HG03342 (cell line): ENCODE results near the gene VEPH1.
"Not testable (repeated sequence)": the region's sequence is repeated elsewhere in the genome, so short reads cannot be mapped to it uniquely, and the experiment has no call there.

Experiments used
- ATAC-seq: cut with Tn5 transposase; IDR thresholded peaks from one replicate; pipeline ENCODE4 v1.9.1; 2021; ENCODE audit warnings: mild to moderate bottlenecking, moderate library complexity; ENCODE audit not compliant: unreplicated experiment

VEPH1 gene

DNA sequence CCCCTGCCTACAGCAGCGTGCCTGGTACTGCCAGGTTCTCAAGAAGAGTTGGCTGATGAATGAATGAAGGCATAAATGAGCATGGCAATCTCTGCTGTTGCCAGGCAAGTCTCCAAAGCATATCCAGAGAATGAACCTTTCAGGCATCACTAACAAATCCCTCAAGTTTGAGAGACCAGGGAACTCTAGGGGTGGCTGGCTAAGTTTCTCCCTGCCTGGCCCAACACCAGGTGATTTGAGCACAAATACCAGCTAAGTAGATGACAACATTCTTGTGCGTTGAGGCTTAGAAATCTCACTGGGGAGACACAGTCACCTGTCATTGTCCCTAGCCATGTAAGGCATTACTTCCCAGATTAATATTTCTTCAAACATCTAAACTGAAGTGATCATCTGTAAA is 147.9 kb downstream of the VEPH1 start:
- no peak for ATAC-seq

DNA sequence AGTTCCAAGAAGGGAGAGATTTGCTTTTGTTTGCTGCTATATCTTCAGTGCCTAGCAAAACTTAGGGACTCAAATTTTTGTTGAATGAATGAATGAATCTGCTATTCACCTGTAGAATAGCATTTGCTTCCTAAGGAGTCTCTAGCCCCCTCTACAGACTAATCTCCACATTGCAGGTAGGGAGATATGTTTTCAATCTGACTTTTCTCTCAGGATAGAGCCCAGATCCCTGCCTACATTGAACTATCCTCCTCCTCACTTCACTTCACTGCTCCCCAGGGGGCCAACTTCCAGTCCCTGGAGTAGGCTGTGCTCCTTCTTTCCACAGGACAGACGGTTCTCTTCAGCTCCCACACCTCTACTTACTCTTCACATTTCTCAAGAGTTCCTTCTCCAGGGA is 148.5 kb downstream of the VEPH1 start:
- peak; percentile 60 for ATAC-seq

DNA sequence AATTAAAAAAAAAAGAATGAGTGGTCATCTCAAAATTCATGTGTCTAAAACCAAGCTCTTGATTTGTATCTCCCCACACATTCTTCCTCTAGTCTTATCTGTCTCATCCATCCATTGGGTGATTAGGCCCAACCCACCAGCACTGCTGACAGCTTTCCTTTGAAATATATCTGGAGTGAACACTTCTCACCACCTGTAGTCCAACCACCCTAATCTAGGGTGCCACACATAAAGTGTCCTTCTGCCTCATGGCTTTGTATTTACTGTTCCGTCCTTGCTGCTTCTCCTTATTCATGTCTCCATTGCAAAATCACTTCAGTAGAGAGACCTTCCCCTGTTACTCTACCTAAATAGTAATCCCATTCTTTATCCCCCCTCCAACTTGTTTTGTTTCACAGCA is 149.0 kb downstream of the VEPH1 start:
- ATAC-seq = no peak

DNA sequence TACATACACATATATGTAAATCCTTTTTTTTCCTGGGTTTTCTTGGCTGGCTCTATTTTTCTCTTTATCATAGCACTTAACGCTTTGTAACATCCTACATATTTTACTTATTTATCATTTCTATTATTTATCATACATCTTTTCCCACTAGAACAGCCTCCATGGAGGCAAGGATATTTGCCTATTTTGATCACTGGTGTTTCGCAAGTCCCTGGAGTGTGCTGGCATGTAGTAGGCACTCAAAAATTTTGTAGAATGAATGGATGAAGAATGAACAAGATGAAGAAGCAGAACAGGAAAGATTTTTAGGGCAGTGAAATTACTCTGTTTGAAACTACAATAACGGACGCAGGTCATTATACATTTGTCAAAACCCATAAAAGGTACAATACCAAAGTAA is 149.6 kb downstream of the VEPH1 start:
- ATAC-seq = no peak

DNA sequence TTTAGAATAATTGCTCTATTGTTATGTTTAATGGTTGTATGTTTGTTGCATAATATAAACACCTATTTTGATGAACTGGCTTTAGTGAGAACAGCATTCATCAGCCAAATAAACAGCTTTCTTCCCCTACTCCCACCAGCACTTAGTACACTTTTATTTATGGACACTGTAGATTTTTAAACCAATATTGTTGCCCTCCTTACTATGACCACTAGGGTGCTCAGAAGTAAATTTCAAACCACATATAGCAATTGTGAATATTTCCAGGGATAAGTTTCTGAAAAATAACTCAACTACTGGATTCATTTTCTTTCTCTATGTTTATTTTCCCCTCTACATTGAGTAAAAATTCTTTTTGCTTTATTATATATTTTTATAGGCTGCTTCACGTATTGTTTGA is 151.2 kb downstream of the VEPH1 start:
- no peak for ATAC-seq

DNA sequence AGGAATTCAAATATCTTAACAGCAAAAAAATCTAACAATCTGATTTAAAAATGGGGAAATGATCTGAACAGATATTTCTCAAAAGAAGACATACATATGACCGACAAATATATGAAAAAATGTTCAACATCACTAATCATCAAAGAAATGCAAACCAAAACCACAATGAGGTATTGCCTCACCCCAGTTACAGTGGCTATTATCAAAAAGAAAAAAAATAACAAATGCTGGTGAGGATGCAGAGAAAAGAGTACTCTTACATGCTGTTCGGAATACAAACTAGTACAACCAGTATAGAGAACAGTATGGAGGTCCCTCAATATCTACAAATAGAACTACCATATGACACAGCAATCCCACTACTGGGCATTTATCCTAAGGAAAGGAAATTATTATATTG is 152.6 kb downstream of the VEPH1 start:
- not testable (repeated sequence) for ATAC-seq

DNA sequence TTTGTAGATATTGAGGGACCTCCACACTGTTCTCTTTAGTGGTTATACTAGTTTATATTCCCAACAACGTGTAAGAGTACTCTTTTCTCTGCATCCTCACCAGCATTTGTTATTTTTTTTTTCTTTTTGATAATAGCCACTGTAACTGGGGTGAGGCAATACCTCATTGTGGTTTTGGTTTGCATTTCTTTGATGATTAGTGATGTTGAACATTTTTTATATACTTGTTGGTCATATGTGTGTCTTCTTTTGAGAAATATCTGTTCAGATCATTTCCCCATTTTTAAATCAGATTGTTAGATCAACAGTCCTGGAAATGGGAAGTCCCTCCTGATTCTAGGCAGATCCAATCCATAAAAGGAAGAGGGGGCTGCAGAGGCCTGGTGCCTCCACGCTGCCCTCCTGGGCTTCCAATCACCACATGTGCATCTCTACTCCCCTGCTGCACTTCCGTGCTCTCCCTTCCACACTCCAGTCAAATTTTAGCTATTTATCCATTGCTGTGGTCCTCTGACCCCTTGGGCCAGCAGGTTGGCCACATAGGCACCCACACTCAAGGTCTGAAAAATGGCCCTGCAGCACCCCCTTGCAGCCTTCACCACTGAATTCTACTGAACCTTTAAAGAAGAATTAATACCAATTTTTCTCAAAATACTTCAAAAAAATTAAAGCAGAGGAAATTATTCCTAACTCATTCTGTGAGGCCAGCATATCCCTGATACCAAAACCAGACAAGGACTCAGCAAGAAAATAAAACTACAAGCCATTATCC is 154.7 kb downstream of the VEPH1 start:
- ATAC-seq = not testable (repeated sequence)

DNA sequence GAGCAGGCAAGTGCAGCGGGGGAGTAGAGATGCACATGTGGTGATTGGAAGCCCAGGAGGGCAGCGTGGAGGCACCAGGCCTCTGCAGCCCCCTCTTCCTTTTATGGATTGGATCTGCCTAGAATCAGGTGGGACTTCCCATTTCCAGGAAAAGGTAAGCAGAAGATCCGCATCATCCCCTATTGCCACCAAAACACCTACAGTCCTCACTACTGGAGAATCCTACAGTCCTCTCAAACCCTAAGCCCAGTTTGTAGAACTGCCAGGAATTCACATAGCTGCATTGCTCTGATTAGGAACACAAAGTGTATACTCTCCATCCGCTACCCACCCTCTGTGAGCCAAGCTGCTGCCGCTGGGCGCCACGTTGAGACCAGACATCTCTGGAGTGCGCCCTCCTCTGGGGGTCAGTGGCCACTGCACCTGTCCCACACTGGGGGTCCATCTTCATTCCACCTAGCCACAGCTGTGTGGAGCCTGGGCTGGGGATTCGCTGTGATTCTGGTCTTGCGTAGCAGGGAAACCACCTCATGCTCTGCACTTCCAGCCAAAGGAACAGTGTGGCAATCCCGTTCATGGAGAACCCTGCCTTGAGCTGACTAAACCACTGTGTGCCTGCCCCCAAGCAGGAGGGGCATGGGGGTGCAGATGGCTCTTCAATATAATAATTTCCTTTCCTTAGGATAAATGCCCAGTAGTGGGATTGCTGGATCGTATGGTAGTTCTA is 155.5 kb downstream of the VEPH1 start:
- ATAC-seq = no peak

DNA sequence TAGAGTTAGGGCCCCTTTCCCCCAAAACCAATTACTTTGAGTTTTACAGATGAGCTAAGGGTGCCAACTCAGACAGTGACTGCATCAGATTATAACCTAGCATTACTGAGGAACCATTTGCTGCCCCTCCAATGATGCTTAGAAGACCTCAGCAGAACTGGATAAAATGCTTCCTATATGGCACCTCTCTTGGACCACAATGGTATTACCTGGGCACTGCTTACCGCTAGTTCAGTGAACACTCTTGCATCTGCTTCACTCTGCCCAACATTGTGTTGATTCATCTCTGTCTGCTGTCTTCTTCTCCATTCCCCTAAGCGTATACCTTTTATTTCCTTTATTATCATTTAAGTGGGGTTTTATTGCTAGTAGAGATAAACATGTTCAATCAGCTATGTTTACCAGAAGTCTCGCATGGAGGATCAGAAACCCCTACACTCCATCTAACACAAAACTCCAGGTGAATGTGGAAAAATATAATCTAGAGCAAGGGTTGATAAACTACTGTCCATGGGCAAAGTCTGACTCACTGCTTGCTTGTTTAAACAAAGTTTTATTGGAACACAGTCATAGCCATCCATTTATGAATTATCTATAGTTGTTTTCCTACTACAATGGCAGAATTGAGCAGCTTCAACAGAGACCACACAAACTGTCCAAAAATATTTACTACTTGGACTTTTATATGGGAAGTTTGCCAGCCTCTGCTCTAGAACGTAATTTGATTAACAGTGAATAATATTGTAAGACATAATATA is 166.8 kb downstream of the VEPH1 start:
- no peak for ATAC-seq

DNA sequence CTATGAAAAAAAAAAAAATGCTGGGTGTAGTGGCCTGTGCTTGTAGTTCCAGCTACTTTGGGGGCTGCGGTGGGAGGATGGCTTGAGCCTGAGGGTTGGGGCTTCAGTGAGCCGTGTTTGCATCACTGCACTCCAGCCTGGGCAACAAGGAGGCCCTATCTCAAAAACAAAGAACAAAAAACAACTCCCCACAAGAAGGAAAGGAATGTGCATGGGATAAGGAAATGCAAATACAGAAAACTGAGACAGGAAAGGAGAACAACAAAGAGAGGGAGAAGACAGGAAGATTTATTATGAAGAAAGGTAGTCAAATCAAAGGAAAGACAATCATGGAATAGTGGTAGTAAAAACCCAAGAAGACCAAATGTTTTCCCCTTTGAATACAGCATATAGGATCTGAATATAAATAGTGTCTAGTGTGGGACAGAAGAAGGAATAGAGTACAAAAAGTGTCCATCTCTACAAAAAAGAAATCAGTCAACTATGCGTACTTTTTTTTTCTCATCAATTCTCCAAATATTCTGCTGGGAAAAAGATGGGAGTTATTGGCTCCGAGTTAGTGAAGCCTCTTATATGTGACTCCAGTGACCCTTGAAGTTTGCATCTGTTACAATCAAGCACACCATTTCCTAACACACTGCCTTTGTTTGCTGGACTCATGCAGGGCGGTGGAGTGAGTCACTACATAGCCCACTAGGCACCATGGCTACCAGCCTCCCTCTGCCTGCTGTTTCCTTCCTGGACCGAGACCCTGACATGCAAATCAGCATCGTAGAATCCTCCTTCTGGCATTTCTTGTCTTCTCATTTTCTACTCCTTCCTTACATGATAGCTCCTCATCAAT is 167.8 kb downstream of the VEPH1 start:
- no peak for ATAC-seq

DNA sequence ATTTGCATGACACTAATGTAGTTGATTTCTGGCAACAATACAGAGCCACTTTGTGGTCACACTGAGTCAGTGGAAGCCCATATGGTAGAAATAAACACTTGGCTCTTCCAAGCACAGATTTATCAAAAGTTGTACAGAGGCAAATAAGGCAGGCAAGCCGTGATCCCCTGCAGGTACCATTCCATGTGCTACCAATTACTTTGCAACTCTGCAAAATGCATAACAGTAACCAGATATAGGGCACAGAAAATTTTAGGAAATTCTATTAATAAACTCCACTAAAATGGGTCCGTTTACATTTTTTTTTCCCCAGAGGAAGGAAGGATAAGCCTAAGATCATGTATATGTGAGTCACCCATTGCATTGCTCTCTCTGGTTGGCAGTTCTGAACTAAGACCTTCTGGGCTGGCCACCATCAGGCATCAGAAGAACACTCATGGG is 169.6 kb downstream of the VEPH1 start:
- no peak for ATAC-seq

DNA sequence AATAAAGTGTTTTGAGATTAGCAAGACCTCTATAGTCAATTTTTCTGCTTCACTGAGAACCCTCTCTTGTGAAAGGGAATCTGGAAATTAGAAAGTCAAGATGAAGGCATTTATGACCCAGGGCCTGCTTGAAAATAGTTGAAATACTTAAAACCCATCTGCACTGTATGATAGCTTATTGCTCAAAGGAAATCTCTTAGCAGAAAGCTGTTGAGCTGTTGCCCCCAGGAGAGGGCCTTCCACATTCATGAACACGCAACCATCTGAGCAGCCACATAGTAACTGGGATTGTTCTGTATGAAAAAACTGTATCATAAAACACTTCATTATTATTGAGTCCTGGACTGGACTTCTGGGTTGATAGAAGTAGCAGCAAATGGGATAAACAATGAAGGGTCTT is 173.0 kb downstream of the VEPH1 start:
- ATAC-seq = no peak

DNA sequence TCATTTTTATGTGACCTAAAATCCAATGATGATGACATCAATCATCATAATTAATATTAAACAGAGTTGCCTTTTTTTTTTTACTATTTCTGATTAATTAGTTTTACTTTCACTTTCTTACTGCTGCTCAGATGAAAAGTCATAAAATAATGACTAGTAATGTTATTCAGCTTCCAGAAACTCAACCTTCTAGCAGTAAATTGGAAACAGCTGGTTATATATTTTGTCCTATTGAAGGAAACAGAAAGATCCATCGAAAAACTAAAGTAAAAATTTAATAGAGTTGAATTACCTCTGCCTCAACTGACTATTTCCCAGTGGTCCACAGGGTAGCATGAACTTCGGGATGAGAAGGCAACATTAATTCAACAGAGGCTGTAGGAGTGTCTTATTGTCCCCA is 173.7 kb downstream of the VEPH1 start:
- ATAC-seq = no peak

DNA sequence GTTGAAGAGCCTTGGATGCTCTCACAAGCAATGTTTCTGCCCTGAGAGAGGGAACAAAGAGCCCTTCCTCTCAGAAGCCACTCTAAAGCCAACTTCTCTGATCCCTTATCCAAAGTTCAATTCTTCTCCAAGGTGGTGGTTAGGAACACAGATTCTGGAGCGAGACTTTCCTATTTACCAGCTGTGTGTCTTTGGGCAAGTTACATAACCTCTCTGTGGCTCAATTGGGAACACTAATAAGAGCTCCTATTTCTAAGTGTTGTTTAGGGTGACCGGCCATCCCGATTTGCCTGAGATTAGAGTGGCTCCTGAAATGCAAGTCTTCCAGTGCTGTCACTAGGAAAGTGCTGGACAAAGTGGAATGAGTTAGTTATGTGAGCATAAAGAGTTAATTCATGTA is 175.4 kb downstream of the VEPH1 start:
- no peak for ATAC-seq

DNA sequence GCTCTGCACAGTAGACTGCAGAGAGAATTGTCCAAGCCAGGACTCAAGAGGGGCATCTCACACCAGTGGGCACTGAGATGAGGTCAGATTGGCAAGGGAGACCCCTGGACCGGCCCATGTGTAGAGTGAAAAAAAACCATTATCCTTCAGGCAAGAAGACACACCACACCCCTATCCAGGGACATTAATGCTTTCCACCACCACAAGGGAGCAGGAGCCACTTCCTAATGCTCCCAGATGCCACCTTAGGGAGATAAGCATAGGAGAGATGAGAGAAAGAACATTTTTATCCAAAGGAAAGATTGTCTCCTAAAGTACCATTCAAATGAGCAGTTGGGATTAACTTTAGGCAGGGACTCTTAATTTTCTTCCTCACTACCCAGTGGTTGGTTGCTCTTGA is 176.2 kb downstream of the VEPH1 start:
- no peak for ATAC-seq

DNA sequence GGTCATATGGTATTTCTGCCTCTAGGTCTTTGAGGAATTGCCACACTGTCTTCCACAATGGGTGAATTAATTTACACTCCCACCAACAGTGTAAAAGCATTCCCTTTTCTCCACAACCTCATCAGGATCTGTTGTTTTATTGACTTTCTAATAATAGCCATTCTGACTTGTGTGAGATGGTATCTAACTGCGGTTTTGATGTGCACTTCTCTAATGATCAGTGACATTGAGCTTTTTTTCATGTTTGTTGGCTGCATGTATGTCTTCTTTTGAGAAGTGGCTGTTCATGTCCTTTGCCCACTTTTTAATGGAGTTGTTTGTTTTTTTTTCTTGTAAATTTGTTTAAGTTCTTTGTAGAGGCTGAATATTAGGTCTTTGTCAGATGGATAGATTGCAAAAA is 178.3 kb downstream of the VEPH1 start:
- not testable (repeated sequence) for ATAC-seq

DNA sequence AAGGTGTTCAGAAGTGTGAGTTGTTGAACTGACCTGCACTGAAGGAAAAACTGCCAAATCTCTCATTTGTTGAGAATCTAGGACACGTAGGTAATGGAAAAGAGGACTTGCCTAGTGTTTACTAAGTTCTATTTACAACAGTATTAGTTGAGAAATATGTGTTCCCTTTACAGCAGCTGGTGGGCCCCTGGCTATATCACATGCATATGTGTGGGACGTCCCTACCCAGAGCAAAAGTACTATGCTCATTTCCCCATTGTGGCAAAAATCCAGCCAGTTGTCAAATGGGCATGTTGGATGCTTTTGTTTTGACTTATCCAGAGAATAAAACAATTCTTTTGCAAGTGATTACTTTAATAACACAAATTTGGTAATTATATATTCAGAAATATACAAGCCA is 179.9 kb downstream of the VEPH1 start:
- ATAC-seq = no peak

DNA sequence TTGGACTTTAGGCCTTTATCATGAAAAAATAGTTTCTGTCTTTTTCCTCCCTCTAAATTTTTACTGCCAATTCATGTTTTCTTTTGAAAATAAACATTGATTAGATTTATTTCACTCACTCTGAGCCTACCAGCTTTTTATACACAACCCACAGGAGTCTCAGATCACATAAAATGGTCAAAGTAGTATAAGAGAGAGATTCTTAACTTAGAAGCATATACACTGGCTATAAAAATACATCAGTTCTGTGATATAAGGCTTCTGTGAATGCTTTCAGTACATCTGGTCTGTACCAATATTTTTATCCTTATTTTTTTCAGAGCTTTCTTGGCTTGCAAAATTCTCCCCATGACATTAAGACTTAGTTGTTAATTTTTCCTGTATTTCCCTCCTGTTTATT is 183.5 kb downstream of the VEPH1 start:
- ATAC-seq = no peak

DNA sequence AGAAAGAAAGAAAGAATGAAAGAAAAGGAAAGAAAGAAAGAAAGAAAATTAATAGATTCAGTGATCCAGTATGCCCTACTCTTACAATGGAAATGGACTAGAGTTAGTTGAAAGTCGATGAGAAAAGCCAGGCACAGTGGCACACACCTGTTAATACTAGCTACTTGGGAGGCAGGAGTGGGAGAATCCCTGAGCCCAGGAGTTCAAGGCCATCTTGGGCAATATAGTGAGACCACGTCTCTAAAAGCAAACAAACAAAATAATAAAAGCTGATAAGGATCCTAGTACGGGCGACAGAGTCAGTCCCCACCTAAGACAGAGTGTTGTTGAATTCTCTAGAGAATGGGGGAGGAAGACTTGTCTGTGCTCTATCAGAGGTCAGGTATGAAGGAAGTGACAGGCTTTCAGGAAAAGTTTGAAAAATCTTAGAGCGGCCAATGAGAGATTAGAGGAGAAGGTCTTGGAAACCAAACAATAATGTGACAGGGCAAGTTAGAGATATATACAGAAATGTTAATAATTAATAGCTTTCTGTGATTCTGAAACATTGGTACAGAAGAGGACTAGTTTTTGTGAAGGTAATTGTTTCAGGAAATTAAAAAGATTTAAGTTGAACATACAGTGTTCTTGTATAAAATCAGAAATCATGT is 184.5 kb downstream of the VEPH1 start:
- ATAC-seq = no peak

DNA sequence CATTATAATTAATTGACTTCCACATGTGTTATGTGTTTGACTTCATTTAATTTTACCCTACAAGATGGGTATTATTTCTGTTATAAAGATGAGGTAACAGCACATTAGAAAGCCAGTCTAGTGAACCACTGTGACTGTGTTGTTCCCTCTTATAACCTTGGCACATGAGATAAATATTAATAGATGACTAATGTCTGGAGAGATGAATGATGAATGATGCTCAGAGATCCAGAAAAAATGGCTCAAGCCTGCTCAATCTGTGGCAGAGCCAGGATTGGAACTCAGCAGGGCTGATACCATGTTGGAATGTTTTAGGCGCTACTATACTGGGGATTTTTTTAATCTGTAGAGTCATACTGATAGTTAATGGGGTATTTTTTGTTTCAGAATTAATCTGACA is 185.3 kb downstream of the VEPH1 start:
- ATAC-seq = no peak
